Loucy (cell line): ENCODE data around the gene RGPD3.
"Not testable (repeated sequence)": the region's sequence is repeated elsewhere in the genome, so short reads cannot be mapped to it uniquely, and the experiment has no call there.

Experiments used
- H2AFZ ChIP-seq: fragments of 200-600 bp; sonication (generic); 2 replicates; pipeline ENCODE4 v1.6.0; 2016; ENCODE audit warnings: antibody characterized with exemption, mild to moderate bottlenecking, low read length, moderate library complexity
- H3F3A ChIP-seq: fragments of 200-600 bp; 2 replicates; pipeline ENCODE4 v1.6.0; 2016; ENCODE audit warnings: antibody characterized with exemption, low read depth, mild to moderate bottlenecking
- H3K27me3 ChIP-seq: fragments of 200-600 bp; sonication (generic); 2 replicates; pipeline ENCODE4 v1.6.1; 2014; ENCODE audit warnings: low read length, mild to moderate bottlenecking; ENCODE audit not compliant: insufficient read depth, poor library complexity, severe bottlenecking
- H3K36me3 ChIP-seq: fragments of 200-600 bp; sonication (generic); 2 replicates; pipeline ENCODE4 v1.6.1; 2016; ENCODE audit warnings: low read length; ENCODE audit not compliant: insufficient read depth
- H3K4me1 ChIP-seq: fragments of 200-600 bp; sonication (generic); 2 replicates; pipeline ENCODE4 v1.5.1; 2014; ENCODE audit warnings: low read length, mild to moderate bottlenecking; ENCODE audit not compliant: insufficient read depth, poor library complexity, severe bottlenecking
- H3K4me2 ChIP-seq: fragments of 200-600 bp; sonication (generic); 2 replicates; pipeline ENCODE4 v1.6.0; 2014; ENCODE audit warnings: antibody characterized with exemption, low read length, low read depth, mild to moderate bottlenecking; ENCODE audit not compliant: poor library complexity, severe bottlenecking
- H3K4me3 ChIP-seq: fragments of 200-600 bp; sonication (generic); 2 replicates; pipeline ENCODE4 v1.5.1; 2014; ENCODE audit warnings: low read length, mild to moderate bottlenecking, mixed read lengths; ENCODE audit not compliant: poor library complexity, severe bottlenecking
- H3K79me2 ChIP-seq: fragments of 200-600 bp; sonication (generic); 2 replicates; pipeline ENCODE4 v1.6.1; 2014; ENCODE audit warnings: low read length; ENCODE audit not compliant: insufficient read depth
- H3K9ac ChIP-seq: fragments of 200-600 bp; sonication (generic); 2 replicates; pipeline ENCODE4 v1.6.0; 2014; ENCODE audit warnings: mild to moderate bottlenecking, low read depth, low read length, moderate library complexity; ENCODE audit not compliant: poor library complexity, severe bottlenecking
- H3K9me2 ChIP-seq: fragments of 200-600 bp; sonication (generic); replicated peaks from 2 replicates; pipeline ENCODE4 v1.6.1; 2016; ENCODE audit warnings: low read depth, low read length, mixed read lengths
- H3K9me3 ChIP-seq: fragments of 200-600 bp; sonication (generic); 2 replicates; pipeline ENCODE4 v1.6.1; 2014; ENCODE audit warnings: mild to moderate bottlenecking, antibody characterized with exemption, low read length, low read depth; ENCODE audit not compliant: insufficient read depth
- H4K20me1 ChIP-seq: fragments of 200-600 bp; sonication (generic); 2 replicates; pipeline ENCODE4 v1.6.0; 2014; ENCODE audit warnings: antibody characterized with exemption, low read length, mild to moderate bottlenecking; ENCODE audit not compliant: insufficient read depth, poor library complexity, severe bottlenecking

The RGPD3 gene

GRCh38 chr2:106504787-106505186 is 36.6 kb upstream of the RGPD3 start:
- H3K4me1 ChIP-seq, H3F3A ChIP-seq, H3K9me3 ChIP-seq, H3K4me3 ChIP-seq, H2AFZ ChIP-seq, H3K27me3 ChIP-seq, H3K9me2 ChIP-seq, H3K79me2 ChIP-seq, H3K9ac ChIP-seq, H3K4me2 ChIP-seq, H4K20me1 ChIP-seq, H3K36me3 ChIP-seq: not testable (repeated sequence)

GRCh38 chr2:106504192-106504591 is 36.0 kb upstream of the RGPD3 start:
- not testable (repeated sequence) for H2AFZ ChIP-seq, H3K9ac ChIP-seq, H3K36me3 ChIP-seq, H3K4me1 ChIP-seq, H3K4me2 ChIP-seq, H3K9me3 ChIP-seq, H3K9me2 ChIP-seq, H3K4me3 ChIP-seq, H3F3A ChIP-seq, H3K27me3 ChIP-seq, H3K79me2 ChIP-seq, H4K20me1 ChIP-seq

- H3K4me1 ChIP-seq, H4K20me1 ChIP-seq, H3F3A ChIP-seq, H3K4me2 ChIP-seq, H3K36me3 ChIP-seq, H3K9ac ChIP-seq, H3K9me2 ChIP-seq, H3K4me3 ChIP-seq, H3K79me2 ChIP-seq, H3K27me3 ChIP-seq, H2AFZ ChIP-seq, H3K9me3 ChIP-seq: not testable (repeated sequence)
Observed at GRCh38 chr2:106502351-106502750, 34.1 kb upstream of the RGPD3 start.

GRCh38 chr2:106500350-106500749 is 32.1 kb upstream of the RGPD3 start:
- not testable (repeated sequence) for H3K9me2 ChIP-seq, H3K9me3 ChIP-seq, H3K4me1 ChIP-seq, H3K36me3 ChIP-seq, H3K79me2 ChIP-seq, H3K27me3 ChIP-seq, H3K9ac ChIP-seq, H4K20me1 ChIP-seq, H3K4me3 ChIP-seq, H3F3A ChIP-seq, H3K4me2 ChIP-seq, H2AFZ ChIP-seq

GRCh38 chr2:106498549-106498948 is 30.3 kb upstream of the RGPD3 start:
- H3K4me2 ChIP-seq, H3K36me3 ChIP-seq: not testable (repeated sequence)

GRCh38 chr2:106492913-106493312 is 24.7 kb upstream of the RGPD3 start:
- H3K9me3 ChIP-seq, H3K9me2 ChIP-seq, H3K36me3 ChIP-seq, H2AFZ ChIP-seq, H3K4me3 ChIP-seq, H3F3A ChIP-seq, H4K20me1 ChIP-seq, H3K27me3 ChIP-seq, H3K4me1 ChIP-seq, H3K79me2 ChIP-seq, H3K9ac ChIP-seq, H3K4me2 ChIP-seq: not testable (repeated sequence)

More at GRCh38 chr2:106498549-106498948, 30.3 kb upstream of the RGPD3 start:
- H4K20me1 ChIP-seq, H3K9ac ChIP-seq, H3K4me1 ChIP-seq, H3F3A ChIP-seq, H3K79me2 ChIP-seq, H3K27me3 ChIP-seq, H3K9me2 ChIP-seq, H2AFZ ChIP-seq, H3K9me3 ChIP-seq, H3K4me3 ChIP-seq: not testable (repeated sequence)

GRCh38 chr2:106492399-106492798 is 24.2 kb upstream of the RGPD3 start:
- H3K4me2 ChIP-seq, H2AFZ ChIP-seq, H3K36me3 ChIP-seq, H3K9me2 ChIP-seq, H3K9ac ChIP-seq, H3K9me3 ChIP-seq, H3K27me3 ChIP-seq, H3K79me2 ChIP-seq, H3K4me1 ChIP-seq, H3F3A ChIP-seq, H4K20me1 ChIP-seq, H3K4me3 ChIP-seq: not testable (repeated sequence)

GRCh38 chr2:106489701-106490100 is 21.5 kb upstream of the RGPD3 start:
- H3K27me3 ChIP-seq, H3K9me2 ChIP-seq, H3K9me3 ChIP-seq, H3F3A ChIP-seq, H3K9ac ChIP-seq, H3K36me3 ChIP-seq, H2AFZ ChIP-seq, H3K79me2 ChIP-seq, H4K20me1 ChIP-seq, H3K4me3 ChIP-seq, H3K4me1 ChIP-seq, H3K4me2 ChIP-seq: not testable (repeated sequence)
